M059J (cell line): ENCODE measurements around the gene SMARCD1. TPM values are rescaled to one million over a fixed set of nuclear protein-coding genes. Genes with fewer than 3 reads are reported as not detected.

Source experiments
- DNase-seq: peaks from one replicate; pipeline ENCODE4 v3.0.0-alpha.2; 2012; ENCODE audit warnings: low read depth
- total RNA-seq: library from RNA; depleted of rRNA; stranded (reverse); fragments of >200 nt; shearing (Covaris generic); gene quantifications from 2 replicates; pipeline ENCODE4 v1.2.3, GENCODE V29; 2014

Gene SMARCD1
- total RNA-seq, 1 experiment from 2014 or later, result 52.9 TPM

DNA sequence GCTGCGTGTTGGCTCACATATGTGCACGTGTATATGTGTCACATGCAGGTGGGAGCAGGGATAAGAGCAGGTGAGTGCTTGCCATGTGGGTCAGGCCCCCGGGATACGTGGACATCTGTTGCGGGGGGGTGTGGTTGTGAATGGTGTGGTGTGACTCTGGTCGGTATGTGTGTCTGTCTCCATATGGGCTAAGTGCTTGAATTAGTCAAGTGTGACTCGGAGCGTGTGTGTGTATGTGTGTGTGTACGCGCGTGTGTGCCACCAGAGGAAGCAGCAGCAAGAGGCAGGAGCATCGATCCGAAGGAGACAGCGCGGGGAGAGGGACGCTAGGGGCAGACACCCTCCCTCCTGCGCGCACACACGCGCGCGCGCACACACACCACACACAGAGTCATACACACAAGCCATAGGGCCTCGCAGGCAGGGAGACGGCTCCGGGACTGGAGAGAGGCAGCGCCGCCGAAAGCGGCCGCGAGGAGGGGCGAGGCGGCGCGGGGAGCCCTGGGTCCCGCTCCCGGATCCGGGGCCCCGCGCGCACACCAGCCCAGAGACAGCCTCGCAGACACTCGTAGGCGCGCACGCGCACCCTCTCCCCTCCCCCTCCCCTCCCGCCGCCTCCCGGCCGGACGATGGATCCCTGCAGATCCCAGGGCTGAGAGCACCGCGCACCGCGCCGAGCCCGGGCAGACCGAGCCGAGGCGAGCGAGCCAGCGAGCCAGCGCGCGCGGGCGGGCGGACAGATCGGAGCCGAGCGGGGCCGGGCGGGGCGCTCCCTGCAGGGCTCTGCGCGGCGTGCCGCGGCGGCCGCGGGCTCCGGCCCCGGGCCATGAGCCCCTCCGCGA lies 27.9 kb upstream of the SMARCD1 start, which contains the start of gene ASIC1:
Gene ASIC1 (plus strand): TSS at position 597 of the 842 bp plus-strand sequence. CDS start 1,171 bp downstream, outside the sequence.
- peak; percentile 51 for DNase-seq

DNA sequence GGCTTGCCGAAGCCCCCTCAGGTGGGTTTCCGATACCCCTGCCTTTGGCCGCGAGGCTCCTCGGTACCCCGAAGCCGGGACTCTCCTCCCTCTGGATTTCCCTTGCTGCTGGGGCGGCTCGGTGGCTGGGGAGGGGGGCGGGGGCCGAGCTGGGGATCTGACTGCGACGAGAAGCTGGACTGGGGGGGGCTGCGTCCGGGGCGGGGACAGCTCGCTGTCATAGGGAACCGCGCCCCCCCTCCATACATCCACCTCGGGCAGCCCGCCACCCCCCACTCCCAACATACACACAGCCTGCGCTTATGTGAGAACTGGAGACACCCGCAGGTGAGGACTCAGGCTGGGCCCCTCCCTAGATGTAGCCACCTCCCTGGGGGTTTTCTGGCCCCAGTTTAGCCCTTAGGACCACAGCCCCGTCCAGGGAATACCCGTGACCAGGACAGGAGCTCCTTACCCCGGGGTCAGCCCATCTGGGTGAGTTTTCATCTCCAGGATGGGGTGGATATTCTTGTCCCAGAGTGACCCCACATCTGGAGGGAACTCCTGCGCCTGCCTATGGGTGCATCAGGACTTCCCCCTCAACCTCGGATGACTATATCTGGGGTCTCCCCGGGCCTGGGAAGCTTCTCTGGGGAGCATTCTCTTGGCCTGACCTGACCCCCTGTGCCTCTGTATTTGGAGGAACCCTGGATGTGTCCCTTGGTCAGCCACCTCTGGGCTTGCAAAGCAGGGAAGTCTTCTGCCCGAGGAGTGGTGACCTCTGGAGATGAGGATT lies 27.1 kb upstream of the SMARCD1 start:
- DNase-seq, result no peak

DNA sequence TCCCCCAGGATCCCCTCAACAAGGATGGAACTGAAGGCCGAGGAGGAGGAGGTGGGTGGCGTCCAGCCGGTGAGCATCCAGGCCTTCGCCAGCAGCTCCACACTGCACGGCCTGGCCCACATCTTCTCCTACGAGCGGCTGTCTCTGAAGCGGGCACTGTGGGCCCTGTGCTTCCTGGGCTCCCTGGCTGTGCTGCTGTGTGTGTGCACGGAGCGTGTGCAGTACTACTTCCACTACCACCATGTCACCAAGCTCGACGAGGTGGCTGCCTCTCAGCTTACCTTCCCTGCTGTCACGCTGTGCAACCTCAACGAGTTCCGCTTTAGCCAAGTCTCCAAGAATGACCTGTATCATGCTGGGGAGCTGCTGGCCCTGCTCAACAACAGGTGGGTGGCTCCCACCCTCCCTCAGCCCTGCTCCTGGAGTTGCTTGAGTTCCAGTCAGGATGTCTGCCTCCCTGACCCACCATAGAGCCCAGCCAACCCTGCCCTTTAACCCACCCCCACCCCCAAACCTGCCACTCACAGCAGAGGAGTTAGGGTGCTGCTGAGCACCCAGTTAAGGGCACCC lies 26.3 kb upstream of the SMARCD1 start:
- DNase-seq, result no peak

DNA sequence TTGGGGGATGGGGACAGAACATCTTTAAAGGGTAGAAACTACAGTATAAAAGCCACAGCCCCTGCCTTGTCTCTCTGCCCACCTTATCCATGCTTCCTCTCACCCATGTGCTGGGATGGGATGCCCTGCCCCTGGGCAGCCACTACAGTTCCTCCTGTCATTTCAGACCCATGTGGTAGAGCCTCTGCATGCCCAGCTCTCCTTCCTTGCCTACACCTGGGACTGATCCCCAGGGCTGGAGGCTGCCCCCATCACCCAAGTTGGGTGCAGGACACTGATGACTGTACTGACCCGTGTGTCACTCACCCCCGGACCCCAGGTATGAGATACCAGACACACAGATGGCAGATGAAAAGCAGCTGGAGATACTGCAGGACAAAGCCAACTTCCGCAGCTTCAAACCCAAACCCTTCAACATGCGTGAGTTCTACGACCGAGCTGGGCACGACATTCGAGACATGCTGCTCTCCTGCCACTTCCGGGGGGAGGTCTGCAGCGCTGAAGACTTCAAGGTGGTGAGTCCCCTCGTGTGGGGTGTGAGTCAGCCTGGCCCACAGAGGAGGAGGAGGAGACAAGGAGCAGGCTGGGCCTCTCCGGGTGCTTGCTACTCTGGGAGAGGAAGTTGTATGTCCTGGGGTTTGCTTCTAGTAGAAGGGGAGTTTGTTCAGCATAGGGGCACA lies 25.6 kb upstream of the SMARCD1 start:
- DNase-seq, result peak; percentile 58

DNA sequence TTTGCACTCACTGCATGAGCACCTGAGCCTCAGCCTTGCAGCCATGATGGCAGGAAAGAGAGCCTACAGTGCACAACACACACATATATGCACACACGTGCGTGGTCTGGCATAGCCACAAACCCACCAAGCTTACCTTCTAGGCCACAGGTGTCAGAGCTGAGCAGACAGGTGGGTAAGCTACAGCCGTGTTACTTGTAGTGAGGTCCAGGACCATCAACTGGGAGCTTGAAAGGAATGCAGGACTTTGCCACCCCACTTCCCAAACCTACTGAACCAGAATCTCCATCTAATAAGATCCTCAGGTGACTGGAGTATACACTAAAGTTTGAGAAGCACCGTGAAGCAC lies 25.0 kb upstream of the SMARCD1 start:
- no peak for DNase-seq

DNA sequence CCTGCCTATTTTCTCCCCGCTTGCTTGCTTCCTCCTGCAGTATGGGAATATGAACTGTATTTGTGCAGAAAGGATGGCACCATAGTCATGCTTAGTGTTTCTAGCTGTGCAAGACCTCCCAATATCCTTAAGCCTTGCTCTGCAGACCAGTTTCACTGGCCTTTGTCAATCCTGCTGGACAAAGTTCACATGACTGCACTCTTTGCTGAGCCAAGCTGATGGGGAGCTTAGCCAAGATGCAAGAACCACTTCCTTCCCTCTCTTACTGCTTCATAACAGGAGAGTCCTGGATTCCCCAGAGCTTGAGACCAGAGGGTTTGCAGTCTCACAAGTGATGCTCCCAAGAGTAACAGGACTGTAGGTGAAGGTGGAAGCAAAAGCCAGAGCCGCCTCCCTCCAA lies 24.0 kb upstream of the SMARCD1 start:
- no peak for DNase-seq

DNA sequence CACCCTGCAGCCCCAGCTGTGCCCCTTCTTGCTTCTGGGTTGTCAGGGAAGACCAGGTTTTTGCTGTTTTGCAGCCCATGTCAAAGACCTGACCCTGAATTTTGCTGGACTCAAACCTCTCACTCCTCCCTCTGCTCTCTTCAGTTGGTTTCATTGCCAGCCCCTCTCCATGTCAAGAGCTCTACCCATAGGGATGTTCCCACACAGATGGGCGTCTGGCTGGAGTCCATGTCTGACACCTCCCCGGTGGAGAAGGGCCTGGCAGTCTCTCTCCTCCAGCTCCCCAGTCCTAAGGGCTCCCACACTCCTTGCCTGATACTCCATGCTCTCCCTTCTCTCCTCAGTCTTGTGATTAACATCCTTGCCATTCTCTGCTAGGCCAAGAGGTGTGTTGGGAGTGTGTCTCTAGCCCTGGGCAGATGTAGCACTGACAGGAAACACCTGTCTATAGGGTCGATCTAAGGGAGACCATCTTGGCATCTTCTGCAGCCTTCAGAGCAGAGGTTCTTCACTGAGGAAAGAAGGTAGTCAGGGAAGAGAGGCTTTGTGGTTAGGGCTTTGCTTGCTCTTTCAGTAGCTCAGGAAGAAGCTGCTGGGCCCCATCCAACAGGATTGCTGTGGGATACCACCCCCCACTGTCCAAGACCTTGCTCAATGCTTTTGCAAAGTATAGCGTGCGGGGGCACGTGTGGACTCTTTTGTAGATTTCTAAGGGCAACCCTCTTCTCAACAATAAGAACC lies 23.0 kb upstream of the SMARCD1 start:
- no peak for DNase-seq

DNA sequence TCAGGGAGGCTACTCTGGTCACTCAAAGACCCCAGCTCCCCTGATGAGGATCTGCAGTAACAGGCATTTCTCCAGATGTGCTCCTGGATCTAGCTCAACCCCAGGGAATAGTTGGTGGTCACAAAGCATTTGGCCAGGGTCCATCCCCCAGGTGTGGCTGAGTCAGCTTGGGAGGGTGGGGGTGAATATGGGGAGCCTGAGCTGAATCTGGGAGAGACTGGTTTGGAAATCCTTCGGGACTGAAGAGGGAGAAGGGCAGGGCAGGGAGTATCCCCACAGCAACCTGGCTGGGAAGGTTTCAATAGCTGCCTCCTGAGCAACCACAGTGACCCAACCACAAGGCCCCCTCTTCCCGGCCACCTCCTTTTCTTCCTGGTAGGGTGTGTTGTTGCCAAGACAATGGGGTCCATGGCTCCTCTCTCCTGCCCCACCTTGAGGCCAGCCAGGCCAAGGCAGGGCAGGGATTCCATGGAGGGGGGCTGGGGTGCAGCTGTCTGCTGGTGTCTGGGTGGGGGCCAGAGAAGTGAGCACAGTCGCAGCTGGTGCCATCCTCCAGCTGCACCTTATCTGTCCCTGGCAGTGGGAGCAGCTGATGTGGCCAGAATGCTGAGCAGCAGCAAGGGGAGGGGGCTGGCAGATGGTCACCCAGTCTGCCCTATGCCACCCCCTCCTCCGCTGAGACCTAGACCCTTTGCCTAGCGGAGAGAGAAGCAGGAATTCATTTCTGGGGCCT lies 22.2 kb upstream of the SMARCD1 start:
- DNase-seq, result peak; percentile 13

DNA sequence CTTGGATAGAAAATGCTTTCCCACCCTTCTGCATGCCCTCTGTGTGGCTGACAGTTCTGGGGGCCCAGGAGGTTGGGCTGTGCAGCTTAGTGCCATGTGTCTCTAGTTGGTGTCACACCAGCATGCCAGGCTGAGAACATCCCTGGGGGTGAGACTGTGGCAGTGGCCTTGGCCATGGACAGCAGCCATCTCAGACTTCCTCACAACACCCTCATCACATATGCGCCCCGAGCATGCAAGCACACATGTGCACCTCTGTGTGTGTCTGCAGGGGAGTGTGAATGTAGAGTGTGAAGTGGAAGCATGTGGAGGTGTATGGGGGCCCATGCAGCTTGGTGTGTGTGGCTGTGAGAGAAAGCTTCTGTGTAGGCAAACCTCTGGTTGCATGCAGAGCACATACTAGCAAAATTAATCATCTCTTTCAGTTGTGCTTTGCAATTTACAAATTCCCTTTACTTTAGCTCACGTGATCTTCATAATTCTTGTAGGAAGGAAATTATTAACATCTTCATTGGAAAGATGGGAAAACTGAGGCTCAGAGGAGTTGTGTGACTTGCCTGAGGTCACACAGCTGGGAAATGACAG lies 19.3 kb upstream of the SMARCD1 start:
- no peak for DNase-seq

DNA sequence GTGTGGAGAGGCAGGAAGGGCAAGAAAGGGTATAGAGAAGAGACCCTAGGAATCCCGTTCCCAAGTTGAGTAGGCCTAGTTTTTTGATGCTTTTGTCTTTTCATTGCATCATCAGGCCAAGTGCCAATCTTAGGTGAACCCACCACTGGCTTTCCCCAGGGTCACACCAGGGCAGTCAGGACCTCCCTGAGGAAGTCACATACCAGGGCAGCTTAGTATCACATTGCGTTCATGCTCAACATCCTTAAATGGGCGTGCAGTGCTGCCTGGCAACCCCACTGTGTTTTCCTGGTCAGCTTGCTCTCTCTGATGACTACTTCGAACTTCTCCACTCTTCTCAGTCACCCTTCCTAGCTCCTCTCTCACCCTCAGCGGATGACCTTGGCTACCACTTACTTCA lies 18.7 kb upstream of the SMARCD1 start:
- peak; percentile 85 for DNase-seq

DNA sequence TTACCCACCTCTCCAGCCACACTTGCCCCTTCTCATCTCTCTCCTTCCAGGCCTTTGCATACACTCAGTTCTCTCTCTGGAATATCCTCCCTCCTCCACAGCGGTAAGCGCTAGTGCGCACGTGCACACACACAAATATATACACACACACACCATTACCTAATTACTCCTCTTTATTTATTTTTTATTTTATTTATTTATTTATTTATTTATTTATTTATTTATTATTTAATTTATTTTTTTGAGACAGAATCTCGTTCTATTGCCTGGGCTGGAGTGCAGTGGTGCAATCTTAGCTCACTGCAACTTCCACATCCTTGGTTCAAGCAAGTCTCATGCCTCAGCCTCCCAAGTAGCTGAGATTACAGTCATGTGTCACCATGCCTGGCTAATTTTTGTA lies 16.1 kb upstream of the SMARCD1 start:
- DNase-seq, result no peak

DNA sequence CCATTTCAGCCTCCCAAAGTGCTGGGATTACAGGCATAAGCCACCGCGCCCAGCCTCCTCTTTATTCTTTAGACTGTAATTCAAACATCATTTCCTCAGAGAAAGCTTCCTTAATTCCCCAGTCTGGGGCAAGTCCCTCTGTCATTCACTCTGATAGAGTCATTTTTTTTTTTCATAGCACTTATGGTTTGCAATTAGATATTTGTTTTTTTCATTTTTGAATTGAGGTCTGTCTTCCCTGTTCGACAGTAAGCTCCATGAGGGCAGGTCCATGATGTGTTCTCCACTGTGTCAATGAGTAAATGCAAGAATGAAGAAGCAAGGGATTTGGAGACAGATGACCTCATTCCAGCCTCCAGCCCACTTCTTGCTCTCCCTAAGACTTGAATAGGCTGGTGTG lies 15.6 kb upstream of the SMARCD1 start:
- DNase-seq, result no peak

DNA sequence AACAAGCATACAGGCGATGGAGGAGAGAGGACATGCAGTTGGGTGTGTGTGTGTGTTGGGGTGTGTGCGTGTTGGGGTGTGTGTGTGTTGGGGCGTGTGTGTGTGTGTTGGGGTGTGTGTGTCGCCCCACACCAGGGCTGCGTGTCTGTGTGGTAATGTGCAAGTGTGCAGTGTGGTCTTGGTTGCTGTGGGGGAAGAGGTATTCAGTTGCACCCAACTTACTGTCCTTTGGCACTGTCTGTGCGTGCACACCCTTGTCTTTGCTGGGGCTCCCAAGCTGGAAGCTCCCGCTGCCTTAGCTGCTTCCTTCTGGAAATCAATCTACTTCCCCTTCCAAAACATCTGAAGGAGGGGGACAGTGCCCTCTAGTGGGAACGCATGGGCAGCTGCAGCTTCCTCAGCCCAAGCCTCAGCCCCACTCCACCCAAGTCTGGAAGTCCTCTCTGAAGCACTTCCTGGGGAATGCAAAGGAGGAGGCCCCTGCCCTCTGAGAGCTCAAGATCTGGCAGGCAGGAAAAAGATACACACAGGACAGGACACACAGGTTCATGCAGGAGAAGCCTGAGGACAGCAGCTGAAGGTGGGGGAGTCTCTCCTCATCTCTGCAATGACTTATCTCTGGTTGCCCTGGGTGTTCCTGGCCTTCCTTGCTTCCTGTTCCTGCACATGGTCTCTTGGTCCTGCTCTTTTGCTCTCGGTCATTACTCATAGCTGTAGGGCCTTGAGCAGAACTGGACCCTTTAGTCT lies 14.7 kb upstream of the SMARCD1 start:
- DNase-seq, result peak; percentile 75

DNA sequence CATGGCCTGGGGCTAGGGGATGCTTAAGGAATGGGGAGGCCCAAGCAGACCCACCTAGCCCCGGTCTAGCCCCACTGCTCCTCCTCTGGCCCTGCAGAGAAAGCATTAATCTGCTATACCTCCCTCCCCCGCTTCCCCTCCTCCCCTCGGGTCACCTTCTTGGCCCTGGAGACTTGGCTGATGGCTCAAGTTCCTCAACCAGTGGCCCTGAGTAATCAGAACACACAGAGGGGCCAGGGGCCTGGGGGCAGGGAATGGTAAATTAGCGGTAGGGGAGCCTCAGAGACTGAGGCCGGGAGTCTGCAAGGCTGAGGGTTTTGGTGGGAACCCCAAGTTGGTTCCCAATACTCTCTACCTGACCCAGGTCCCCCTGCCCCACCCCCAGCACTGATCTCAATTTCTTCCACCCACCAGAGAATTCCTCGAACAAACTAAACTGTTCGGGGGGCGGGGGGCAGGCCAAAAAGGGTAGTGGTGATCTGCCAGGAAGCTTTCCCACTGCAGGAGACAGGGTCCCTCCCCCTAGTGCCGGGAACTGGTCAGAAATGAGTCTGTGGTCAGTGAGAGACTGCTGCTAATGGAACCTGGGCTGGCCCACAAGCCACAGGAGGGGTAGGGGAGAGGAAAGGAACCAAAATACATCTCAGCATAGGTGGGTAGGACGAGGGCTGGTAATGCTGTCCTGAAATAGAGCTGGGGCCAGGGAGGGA lies 12.8 kb upstream of the SMARCD1 start:
- DNase-seq, result no peak

DNA sequence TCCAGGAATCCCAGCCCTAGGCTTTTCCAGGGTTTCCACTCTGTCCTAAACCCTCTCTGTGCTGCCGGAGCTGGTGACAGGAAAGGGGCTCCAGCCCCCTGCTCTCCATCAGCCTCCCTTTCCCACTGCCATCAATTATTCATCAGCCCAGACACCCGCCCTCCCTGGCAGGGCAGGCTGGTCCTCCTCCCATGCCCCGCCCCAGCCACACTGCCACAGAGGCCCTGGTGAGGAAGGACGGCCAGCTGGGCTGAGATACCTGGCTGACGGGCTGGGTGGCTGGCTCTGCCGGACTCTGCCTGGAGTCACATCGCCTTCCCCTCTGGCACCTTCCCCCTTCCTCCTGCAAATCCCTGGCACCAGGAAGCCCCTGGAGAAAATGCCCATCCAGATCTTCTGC lies 11.9 kb upstream of the SMARCD1 start:
- DNase-seq, result no peak

DNA sequence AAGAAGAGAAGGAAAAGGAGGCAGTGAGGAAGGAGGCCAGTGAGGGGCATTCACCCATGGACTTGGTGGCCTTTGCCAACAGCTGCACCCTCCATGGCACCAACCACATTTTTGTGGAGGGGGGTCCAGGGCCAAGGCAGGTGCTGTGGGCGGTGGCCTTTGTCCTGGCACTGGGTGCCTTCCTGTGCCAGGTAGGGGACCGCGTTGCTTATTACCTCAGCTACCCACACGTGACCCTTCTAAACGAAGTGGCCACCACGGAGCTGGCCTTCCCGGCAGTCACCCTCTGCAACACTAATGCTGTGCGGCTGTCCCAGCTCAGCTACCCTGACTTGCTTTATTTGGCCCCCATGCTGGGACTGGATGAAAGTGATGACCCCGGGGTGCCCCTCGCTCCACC lies 11.4 kb upstream of the SMARCD1 start:
- no peak for DNase-seq

DNA sequence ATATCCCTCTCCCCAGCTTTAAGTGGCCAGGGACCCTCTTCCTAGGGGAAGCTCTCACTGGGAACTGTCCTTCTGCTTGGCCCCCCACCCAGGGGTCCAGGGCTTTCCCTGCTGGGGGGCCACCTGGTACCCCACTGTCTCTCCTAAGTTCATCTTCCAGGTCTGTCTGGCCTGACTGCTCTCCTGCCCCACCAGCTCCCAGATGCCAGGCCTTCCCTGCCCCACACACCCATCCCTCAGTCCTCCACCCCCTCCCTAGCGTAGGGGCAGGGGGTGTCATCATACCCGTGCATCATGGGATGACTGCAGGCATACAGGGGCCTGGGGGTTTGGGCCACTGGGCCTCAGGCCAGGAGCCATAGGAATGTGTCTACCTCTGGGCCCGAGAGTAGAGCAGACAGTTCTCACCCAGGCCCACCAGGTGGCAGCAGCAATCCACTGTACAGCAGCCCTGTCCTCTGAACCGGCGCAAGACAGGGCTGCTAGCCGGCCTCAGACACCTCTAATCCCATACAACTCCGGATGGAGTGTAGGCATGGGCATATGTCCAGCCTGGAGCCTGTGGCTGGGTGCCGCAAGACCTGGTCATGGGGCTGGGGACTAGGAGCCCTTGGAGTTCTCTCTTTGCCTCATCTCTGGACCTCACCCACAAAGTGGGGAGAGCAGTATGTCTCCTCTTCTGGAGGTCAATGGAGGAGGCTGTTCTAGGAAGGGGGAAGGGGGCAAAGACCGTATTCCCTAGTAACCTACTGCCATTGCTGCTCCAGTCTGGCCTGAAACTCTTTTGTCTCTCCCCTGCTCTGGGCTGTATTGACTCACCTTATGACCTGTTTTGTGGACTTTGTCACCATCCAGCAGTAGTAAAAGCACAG lies 10.0 kb upstream of the SMARCD1 start:
- peak; percentile 82 for DNase-seq

DNA sequence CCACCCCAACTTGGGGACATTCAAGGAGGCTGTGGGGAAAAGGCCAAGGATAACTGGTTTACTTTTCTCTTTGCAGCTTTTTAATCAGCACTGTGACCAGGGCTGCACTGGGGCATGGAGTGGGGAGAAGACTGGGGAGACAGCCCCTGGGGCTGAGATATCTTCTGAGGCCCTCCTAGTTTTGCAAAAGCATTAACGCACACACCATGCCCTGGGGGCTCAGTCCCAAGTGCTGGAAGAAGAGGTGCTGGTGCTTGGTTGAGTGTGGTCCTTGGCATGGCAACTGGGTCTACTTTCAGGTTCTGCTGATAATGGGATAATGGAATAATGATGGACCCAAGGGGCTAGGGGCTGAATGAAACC lies 9.4 kb upstream of the SMARCD1 start:
- no peak for DNase-seq
